GM12864 (cell line): ENCODE results near the gene KCNMB4.
"Not testable (repeated sequence)": the region's sequence is repeated elsewhere in the genome, so short reads cannot be mapped to it uniquely, and the experiment has no call there.

Experiments used
- DNase-seq: peaks from one replicate; pipeline ENCODE4 v3.0.0-alpha.2; 2011; ENCODE audit warnings: low read depth
- H3K4me3 ChIP-seq: 2 replicates; pipeline ENCODE4 v1.5.1; 2011; ENCODE audit warnings: mild to moderate bottlenecking, low read depth, low read length, control low read depth
- TF ChIP-seq, protein P1 (sequence below): IDR thresholded peaks from 2 replicates; pipeline ENCODE4 v1.5.1; 2011; ENCODE audit warnings: low read depth, mild to moderate bottlenecking, moderate library complexity, low read length, control low read depth, inconsistent platforms; ENCODE audit errors: missing control alignments

Gene KCNMB4

DNA sequence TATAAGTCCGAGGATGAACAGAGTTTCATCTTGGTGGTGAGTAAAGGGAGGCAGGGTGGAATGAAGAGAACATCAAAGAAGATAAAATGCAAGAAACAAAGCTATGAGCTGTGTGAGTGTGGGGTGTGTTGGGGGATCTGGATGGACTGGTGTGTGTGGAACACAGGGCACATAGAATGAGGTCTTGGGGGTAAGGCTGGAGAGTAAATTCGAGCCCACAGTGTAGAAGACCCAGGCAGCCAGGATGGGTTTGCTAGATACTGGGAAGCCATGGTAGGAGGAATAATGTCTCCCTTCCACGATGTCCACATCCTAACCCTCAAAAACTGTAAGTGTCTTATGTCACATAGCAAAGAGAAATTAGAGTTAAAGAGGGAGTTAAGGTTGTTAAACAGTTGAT lies 6.8 kb downstream of the KCNMB4 start:
- DNase-seq = no peak
- no peak overlapping the region for H3K4me3 ChIP-seq
- TF ChIP-seq, protein P1, sequence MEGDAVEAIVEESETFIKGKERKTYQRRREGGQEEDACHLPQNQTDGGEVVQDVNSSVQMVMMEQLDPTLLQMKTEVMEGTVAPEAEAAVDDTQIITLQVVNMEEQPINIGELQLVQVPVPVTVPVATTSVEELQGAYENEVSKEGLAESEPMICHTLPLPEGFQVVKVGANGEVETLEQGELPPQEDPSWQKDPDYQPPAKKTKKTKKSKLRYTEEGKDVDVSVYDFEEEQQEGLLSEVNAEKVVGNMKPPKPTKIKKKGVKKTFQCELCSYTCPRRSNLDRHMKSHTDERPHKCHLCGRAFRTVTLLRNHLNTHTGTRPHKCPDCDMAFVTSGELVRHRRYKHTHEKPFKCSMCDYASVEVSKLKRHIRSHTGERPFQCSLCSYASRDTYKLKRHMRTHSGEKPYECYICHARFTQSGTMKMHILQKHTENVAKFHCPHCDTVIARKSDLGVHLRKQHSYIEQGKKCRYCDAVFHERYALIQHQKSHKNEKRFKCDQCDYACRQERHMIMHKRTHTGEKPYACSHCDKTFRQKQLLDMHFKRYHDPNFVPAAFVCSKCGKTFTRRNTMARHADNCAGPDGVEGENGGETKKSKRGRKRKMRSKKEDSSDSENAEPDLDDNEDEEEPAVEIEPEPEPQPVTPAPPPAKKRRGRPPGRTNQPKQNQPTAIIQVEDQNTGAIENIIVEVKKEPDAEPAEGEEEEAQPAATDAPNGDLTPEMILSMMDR = no peak

DNA sequence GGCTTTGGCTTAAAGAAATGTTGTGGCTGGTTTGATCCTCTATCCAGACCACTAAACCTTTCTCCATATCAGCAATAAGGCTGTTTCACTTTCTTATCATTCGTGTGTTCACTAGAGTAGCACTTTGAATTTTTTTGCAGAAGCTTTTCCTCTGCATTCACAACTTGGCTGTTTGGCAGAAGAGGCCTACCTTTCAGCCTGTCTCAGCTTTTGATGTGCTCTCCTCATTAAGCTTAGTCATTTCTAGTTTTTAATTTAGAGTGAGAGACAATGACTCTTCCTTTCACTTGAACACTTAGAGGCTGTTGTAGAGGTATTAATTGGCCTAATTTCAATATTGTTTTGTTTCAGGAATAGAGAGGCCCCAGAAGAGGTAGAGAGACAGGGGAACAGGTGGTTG lies 13.8 kb downstream of the KCNMB4 start:
- TF ChIP-seq, protein P1 = no peak
- no peak for DNase-seq
- H3K4me3 ChIP-seq = no peak overlapping the region

DNA sequence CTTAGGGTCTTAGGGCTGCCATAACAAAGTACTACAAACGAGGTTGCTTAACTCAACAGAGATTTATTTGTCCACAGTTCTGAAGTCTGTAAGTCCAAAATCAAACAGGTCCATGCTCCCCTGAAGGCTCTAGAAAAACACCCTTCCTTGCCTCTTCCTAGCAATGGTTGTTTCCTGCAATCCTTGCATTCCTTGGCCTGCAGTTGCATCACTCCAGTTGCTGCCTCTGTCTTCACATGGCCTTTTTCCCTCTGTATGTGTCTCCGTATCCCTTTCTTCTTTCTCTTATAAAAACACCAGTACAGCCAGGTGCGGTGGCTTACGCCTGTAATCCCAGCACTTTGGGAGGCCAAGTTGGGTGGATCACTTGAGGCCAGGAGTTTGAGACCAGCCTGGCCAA lies 17.4 kb downstream of the KCNMB4 start:
- H3K4me3 ChIP-seq = no peak overlapping the region
- TF ChIP-seq, protein P1 = no peak

DNA sequence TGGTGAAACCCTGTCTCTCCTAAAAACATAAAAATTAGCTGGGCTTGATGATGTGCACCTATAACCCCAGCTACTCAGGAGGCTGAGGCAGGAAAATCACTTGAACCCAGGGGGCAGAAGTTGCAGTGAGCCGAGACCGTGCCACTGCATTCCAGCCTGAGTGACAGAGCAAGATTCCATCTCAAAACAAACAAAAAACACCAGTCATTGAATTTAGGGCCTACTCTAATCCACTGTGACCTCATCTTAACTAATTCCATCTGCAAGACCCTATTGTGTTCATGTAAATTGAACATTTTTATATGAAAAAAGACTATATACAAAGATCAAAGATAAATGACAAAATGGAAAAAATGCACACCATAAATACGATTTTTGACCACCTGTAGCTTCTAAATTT lies 17.8 kb downstream of the KCNMB4 start:
- no peak overlapping the region for H3K4me3 ChIP-seq
- TF ChIP-seq, protein P1 = no peak
- no peak for DNase-seq

More for the DNA sequence above, 17.4 kb downstream of the KCNMB4 start:
- no peak for DNase-seq

DNA sequence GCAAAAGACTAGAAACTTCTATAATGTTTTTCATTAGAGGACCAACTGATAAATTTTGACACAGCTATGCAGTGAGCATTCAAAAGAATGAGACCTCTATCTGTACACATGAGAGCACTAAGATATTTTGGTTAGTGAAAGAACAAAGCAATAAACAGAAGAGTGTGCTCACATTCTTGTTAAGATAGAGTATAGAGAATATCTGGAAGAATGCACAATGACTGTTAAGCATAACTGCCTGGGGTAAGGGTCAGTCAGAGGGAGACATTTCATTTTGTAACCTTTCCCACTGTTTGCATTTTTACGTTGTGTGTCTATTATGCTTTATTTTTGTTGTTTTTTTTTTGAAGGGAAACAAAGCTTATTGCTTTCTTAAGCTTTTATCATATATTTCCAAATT lies 20.7 kb downstream of the KCNMB4 start:
- TF ChIP-seq, protein P1 = no peak
- no peak for DNase-seq
- H3K4me3 ChIP-seq = no peak overlapping the region

DNA sequence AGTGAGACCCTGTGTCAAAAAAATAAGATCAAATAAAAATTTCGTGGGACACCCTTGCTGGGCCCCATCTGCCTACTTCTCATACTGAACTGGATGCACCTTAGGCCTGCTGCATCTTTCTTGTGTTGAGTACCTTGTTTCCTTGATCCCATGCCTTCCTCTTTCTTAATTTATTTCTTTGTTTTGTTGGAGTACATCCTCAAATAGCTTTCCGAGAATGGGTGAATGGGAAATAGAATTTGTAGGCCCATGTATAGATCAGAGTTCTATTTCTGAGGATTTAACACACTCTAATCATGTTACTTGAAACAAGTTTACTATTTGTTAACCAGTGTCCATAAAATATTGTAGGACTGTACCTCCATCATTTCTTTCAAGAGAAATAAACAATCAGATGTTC lies 23.6 kb downstream of the KCNMB4 start:
- TF ChIP-seq, protein P1 = no peak
- no peak for DNase-seq

DNA sequence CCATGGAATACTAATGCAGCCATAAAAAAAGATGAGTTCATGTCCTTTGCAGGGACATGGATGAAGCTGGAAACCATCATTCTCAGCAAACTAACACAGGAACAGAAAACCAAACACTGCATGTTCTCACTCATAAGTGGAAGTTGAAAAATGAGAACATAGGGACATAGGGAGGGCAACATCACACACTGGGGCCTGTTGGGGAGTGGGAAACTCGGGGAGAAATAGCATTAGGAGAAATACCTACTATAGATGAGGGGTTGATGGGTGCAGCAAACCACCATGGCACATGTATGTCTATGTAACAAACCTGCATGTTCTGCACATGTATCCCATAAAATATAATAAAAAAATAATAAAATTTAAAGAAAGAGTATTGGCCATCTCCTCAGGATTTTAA lies 26.5 kb downstream of the KCNMB4 start:
- not testable (repeated sequence) for H3K4me3 ChIP-seq, DNase-seq

More for the DNA sequence above, 23.6 kb downstream of the KCNMB4 start:
- no peak overlapping the region for H3K4me3 ChIP-seq
